Measurements from ENCODE around the gene BIRC5.

Gene BIRC5

DNA sequence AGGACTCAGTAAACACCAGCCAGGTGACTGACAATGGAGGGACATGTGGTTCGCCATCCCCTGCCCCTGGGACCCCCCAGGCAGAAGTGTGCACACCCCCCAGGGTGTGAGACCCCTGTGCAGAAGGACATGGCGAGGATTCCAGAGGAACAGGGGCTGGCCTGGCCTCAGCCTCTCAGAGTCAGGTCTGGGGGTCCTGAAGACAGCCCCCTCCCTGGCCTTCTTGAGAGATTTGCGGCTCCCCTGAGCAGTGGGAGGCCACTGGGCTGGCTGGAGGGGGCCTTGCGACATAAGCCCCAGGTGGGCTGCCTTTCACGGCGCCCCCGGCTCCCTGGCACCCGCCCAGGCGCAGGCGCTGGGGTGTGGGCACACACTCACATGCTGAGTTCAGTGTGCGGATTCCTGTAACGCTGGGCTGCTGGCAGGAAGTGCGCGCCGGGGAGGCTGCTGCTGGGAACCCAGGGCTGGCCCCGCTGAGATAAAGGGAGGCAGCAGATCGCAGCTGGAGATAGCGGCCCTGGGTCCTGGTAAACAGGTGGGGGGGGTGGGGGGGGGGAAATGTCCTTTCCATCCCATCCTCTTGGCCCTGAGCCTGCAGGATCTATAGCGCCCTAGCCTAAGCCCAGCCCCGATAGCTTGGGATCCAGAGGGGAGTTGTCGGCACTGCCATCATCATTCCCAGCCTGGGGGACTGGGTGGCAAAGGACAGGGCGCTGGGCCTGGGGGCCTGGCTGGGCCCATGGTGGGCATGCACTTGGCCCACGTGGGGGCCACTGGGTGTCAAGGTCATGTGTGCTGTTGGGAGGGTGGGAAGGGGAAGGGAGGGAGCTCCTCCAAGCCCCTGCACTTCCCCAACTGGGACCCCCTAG is 44.5 kb downstream of the BIRC5 start:
- peak; percentile 80 to 83 for DNase-seq

DNA sequence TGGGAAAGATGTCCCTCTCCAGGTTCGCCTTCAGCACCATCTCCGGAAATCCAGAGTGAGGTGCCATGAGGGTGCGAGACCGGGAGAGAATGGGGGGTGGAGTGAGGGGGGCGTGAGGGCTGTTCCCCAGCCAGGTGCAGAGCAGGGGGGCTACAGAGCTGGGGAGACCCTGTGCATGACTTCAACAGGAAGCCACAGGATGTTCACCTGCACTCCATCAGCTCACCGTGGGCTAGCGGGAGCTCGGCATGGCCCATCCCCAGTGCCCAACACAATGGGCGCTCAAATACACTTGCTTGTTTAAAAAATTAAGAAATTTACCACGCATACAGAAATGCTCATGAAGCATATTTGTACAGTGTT is 45.1 kb downstream of the BIRC5 start:
- DNase-seq, result no peak

DNA sequence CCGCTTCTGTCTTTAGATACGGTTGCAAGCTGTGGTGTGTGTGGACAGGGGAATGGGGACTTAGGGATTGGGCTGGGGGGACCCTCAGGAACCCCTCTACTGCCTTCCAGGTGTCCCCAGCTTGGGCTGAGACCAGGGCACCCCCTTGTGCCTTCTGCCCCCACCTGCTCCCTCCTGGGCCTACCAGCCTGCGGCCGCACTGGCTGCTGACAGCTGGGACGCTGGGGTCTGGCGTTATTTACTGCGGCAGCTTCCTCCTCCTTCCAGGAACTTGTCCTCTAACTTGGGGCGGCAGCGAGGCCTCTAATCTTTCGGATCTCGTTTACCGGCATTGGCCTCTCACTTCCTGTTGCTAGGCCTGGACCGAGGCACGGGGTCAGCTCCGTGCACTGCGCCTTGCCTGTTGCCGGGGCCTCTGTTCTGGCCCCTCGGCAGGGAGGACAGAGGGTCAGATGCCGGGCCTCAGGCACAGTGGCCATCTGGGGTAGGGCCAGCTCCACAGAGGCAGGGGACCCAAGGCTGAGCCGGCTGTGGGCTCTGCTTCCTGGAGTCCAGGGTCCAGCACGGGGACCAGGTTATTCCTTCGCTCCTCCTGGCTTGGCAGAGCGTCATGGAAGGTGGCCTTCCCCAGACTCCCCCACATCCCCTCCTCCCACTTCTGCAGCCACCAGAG is 49.1 kb downstream of the BIRC5 start:
- peak; percentile 58 to 59 for DNase-seq

DNA sequence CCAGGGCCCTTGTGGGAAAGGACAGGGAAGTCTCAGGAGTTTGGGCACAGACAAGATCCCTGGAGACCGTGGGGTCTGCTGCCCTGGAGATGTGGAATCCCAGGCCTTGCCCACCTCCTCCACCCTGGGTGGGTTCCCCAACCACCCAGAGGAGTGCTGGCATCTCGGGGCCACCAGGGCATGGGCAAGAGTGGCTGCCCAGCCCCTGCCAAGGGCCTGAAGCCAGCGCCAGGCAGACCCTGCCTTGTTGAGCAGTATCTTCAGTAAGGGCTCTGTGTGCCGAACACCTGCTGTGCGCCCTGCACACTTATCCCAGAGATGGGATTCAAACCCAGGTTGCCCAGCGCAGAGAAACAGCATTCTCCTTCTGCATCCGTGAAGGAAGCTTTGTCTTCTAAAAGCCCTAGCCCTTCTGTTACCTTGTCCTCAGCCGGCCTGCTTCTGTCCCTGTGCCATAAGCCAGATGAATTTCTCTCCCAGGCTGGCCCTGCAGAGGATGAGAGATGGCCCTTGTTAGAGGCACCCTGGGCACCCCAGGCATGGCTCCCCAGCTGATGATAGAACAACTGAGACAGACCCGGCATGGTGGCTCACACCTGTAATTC is 49.8 kb downstream of the BIRC5 start:
- DNase-seq, result no peak

DNA sequence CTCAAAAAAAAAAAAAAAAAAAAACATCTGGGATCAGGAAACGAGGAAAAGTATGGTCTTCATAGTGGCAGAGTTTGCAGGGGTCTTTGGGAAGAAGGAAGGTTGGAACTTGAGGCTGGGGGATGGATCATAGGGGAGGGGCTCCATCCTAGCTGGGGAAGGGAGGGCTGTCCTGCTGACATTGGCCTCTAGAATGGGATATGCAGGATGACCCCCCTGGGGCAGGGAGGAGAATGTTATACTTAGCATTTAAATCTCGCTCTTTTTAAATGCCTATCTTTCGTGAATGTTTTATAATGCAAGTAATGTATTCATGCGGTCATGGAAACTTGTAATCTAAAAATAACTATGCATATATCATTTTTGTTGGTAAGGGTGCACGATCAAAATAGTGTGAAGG is 50.5 kb downstream of the BIRC5 start:
- DNase-seq, result no peak

DNA sequence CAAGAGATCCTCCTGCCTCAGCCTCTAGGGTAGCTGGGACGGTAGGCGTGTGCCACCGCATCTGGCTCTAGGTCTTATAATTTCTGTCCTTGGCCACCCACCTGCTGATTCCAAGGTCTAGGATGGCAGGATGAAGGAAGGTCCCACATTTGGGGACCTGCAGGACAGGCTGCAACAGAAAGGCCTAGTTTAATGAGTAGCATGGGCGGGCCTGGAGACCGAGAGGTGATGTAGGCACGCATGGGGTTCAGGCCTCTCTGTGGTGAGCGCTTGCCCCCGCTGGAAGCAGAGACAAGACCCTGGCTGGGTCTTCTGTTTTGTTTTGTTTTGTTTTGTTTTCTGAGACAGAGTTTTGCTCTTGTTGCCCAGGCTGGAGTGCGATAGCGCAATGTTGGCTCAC is 51.1 kb downstream of the BIRC5 start:
- DNase-seq, result no peak

DNA sequence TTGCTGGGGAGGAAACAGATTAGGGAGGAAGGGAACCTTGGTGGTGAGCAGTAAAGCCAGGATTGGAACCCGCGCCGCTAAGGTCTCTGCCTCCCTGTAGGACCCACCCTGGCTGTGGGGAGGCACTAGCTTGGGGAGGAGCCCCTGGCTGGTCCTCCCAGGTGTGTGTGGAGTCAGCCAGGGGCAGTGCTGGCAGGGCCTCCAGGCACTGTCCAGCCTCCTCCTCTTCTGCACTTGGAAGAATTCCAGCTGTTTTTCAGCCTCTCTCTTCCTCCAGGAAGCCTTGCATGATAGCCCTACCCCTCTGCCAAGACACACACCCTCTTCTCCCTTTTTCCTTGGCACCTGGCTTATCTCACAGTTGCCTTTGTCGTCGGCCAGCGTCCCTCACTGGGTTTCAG is 52.2 kb downstream of the BIRC5 start:
- DNase-seq, result no peak

DNA sequence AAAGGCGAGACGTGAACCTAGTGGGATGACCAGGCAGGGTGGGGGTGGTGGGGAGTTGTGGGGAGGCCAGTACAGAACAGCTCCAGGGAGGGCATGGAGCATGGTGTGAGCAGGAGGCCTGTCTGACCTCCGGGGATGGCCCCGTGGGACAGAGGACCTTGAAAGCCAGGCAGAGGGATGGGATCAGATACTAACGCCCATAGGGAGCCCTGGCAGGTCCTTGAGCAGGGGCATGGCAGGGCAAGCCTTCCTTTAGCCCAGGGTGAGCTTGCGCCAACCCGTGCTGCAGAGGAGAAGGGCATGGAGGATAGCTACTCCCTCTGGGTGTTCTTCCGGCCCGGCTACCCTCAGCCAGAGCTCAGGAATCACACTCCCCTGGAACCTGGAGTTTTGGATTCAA is 52.7 kb downstream of the BIRC5 start:
- no peak for DNase-seq

DNA sequence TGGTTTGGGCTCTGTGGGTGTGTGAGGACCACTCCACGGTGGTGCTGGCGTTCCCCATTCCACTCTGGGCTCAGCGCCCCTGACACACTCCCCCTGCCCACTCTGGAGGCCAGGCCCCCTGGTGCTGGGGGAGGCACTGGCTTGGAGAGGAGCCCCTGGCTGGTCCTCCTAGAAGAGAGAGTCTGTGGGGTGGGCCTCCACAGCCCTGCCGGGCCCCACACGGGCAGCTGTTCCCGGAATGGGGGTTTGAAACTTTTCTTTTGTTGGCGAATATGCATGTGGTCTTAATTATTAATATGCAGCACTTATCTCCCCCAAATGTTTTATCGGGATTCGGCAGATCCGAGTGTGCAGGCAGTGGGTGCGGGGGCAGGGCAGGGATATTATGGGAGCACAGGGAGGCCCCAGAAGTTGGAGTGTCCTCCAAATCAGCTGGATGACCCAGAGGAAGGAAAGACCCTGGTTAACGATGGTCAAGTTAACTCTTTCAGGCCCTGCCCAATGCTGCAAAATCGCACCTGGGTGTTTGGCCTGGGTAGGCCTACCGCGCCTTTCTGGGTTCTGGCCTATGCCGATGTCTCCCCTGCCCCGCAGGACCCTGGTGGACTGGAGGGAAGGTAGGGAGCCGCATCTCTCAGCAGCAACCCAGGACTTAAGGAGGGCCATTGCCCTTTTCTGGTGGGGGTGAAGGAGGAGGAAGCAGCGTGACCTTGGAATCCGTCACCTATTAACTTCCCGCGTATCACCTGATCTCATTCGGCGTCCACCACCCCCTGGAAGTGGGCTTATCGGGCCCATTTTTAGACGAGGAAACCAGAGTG is 53.4 kb downstream of the BIRC5 start:
- no peak for DNase-seq

DNA sequence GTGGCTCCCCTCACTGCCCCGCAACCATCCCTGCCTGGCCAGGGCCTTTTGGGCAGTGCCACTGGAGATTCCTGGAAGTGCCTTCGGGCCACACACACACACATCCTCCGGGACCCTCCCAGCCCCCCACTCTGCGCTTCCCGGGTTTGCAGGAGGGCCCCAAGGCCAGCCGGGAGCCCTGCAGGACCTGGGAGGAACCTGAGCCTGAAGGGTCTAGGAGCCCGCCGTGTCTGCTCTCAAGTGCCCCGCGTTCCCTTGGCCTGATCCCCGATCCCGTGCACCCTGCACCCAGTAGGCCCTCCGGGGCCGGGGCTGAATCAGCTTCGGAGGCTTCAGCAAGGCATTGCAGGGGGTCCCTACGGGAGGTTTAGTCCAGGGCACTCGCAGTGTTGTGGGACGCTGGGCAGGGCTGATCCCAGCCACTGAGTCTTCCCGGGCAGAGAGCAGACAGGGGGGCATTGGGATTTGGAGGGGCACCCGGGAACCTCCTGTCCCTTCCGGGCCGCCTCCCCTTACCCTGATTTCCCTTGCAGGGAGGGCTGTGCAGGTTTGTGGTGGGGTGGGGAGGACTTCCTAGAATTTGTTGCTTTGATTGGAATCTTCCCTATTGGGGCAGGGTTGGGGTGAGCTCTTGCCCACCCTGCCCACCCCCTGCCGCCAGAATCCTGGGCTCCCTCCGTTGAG is 54.3 kb downstream of the BIRC5 start:
- no peak for DNase-seq

DNA sequence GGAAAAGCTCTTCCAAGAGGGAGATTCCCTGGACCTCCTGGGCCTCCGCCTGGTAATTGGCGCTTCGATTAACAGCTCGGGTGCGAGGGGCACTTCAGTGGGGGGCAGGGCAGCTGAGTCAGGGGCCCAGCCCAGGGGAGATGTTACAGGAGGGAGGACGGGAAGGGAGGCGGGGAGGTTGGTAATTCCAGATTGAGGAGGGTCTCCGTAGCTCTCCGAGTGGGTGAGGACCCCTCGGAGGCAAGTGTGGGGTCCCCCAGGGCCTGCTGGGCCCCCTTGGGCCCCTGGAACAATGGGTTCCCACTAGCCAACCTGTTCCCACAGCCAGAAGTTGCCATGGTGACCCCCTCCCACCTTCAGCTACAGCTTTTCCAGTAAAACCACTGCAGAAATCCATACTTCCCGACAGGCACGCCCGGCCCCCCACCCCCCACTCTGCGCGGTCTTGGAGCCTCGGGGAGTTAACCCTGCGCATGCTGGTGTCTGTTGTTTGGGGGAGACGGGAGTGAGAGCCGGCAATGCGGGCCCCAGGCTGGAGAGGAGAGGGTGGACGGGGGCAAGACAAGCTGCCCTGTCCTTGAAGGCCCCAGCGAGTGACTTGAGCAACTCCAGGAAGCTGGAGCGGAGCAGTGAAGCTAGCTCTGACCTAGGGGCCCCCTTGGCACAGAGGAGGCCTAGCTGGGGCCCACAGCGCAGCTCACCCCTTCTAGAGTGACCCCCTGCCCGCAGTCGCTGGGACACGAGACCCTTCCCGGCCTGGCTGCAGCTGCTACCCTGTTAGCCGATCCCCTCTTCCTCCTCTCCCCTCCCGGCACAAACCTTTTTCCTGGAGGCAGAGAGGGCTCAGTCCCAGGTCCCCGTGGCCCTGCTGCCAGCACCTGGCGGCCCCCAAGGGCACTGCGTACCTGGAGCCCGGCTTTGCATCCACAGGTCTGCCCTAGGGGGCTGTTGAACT is 55.2 kb downstream of the BIRC5 start:
- no peak for DNase-seq

DNA sequence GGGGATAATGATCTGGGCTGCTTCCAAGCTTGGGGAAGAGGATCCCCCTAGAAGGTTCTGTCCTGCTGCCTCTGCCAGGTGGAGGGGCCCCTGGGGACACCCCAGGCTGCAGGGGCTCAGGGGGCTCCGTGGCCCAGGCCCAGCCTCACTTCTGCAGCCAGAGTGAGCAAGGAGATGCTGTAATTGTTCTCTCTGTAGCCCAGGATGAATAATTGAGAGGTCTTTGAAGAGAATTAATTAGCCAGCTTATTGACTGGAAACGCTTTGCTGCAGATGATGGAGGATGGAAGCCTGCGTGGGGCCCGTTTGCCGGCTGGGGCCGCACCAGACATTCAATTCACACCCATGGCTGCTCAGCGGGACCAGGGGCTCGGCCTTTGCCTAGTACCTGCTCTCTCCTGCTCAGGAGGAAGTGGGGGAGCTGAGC is 55.9 kb downstream of the BIRC5 start:
- DNase-seq, result no peak

DNA sequence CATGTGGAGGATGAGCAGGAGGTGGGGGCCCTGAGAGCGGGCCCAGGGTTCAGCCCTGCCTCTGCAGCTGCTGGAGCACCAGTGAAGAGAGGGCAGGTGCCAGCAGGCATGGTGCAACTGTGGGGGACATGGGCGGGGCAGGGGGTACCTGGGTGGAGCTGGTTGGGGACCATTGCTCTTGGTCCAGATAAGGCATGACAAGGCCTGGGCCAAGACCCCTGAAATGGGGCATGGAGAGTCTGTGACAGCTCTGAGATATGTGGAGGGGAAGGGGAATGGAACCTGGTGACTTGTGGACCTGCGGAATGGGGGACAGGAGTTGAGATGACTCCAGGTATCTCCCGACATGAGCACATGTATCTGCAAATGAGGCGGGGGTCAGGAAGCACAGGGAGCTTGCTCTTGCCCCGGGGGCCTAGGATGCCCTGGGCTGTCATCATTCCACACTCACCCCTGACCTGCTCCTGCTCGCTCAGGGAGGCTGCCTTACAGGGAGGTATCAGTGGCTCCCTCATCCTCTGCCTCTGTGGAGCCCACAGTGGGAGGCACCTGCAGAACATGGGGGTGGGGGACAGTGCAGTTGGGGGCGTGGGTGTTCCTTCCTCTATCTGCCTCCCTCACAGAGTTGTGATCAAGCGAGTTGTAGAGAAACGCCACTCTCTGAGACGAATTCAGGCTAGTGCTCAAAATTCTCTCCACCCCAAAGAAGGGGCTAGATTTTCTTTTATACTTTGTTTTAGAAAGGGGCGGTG is 57.5 kb downstream of the BIRC5 start:
- DNase-seq, result no peak

DNA sequence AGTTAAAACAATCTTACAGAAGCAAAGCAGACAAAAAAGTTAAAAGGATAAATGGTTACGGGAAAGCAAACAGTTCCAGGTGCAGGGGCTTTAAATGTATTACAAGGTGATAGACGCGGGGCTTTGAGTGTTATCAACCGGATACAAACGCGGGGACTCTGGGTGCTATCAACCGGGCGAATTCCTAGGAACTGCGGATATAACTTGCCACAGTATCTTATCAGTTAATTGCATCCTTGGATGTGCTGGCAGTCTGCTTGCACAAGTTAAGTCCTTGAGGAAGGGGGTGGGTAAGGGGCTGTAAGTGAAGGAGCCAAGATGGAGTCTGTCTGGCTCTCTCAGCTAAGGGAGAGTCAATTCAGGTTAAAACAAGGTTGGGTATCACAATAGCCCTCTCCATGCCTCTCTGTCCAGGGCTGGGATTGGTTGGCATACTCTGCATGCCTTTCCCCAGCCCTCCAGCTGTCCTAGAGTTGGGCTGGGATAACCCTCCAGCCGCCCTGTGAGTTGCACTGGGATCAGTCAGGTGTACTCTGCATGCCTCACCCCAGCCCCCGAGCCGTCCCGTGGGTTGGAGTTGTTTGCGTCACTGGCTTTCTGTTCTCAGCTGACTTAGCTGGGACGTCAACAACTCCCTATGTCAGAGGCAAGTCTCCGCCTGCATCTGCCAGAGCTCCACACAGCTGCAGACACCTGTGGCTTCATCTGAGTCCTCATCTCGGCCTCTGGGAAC is 58.3 kb downstream of the BIRC5 start:
- peak; percentile 66 to 74 for DNase-seq

DNA sequence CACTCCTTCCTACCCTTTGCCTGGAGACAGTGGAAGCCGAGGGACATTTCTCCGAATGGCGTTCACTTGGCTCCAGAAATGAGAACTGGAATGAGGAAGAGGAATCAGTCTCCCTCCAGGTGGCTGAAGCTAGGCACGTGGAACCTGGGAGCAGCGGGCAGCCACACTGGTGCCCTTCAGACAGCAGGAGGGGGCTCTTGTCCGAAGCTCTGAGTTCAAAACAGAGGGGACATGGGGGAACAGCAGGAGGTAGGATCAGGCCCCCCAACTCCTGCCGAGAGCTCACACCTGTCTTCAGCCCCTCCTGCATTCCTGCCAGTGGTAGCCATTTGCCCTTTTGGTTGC is 58.8 kb downstream of the BIRC5 start:
- DNase-seq, result no peak

DNA sequence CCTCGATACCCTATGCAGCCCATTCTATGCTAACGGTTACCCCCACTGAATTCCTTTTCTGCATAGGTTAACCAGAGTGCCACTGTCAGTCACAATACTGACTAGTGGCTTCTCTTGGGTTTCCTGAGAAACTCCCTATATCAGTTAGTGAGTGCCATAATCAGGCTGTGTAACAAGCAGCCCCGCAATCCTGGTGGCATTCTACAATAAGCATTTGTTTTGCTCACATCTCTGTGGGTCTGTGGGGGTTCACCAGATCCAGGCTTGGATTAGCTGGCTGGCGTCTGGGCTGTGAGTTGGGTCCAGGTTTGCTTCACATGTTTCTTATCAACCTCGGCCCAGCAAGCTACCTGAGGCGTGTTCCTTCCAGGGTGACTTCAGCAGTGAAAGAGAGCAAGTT is 59.8 kb downstream of the BIRC5 start:
- no peak for DNase-seq

Data from activated T-cell treated with anti-CD3 and anti-CD28 coated beads, Interleukin-2, amount 50 U/mL, for 48 hours (primary cell).